K562 (cell line): Measurements from ENCODE around the gene GINS2. TPM values are rescaled to one million over a fixed set of nuclear protein-coding genes. Genes with fewer than 3 reads are reported as not detected.

ENCODE experiments used
- ETV1 ChIP-seq: fragments of 450-650 bp; conservative IDR thresholded peaks from 2 replicates; pipeline ENCODE4 v1.6.1; 2016; ENCODE audit warnings: missing genetic modification characterization, control low read depth, low read depth, missing compliant biosample characterization
- NELFE ChIP-seq: IDR thresholded peaks from 2 replicates; pipeline ENCODE4 v1.6.1; 2011; ENCODE audit warnings: mild to moderate bottlenecking; ENCODE audit not compliant: insufficient read depth, insufficient read length
- SRSF9 ChIP-seq: fragments of 200-400 bp; formaldehyde crosslinking; IDR thresholded peaks from 2 replicates; pipeline ENCODE4 v1.6.1; 2017; ENCODE audit warnings: low read depth, low read length, borderline replicate concordance
- ZBTB40 ChIP-seq, 2 experiments: fragments of 450-650 bp in 1 of 2; sonication (generic) in 1 of 2; formaldehyde crosslinking in 1 of 2; IDR thresholded peaks; 2 replicates each; pipeline versions ENCODE4 v1.7.1 to v1.9.0; 2016 to 2022; ENCODE audit warnings: inconsistent platforms in 1 of 2, mild to moderate bottlenecking in 1 of 2, missing genetic modification reagents in 1 of 2
- ZNF318 ChIP-seq, 2 experiments: fragments of 450-650 bp; IDR thresholded peaks; 2 replicates each; pipeline ENCODE4 v1.6.1; 2016; ENCODE audit warnings: mild to moderate bottlenecking in 2 of 2, borderline replicate concordance in 1 of 2, low read depth in 1 of 2, moderate library complexity in 1 of 2
- ZNF764 ChIP-seq: fragments of 250-450 bp; sonication (Bioruptor Pico); IDR thresholded peaks from 2 replicates; pipeline ENCODE4 v1.4.0; 2020; ENCODE audit warnings: low read depth, mild to moderate bottlenecking, moderate library complexity
- polyA plus RNA-seq, 8 experiments: library from polyadenylated mRNA; depleted of rRNA in 4 of 8; stranded (reverse) in 5 of 8; unstranded in 3 of 8; fragments of >200 nt; fragmentation: Nextera tagmentation in 2 of 8; fragmentation: Illumina TruSeq in 1 of 8; extraction: Ambion mirVana in 2 of 8; extraction: Trizol in 1 of 8; gene quantifications; 2 replicates each; pipeline versions ENCODE4 v1.2.1 to v1.2.3, GENCODE V29; 2011 to 2014; ENCODE audit warnings: inconsistent platforms in 1 of 8, missing spikeins in 1 of 8
- total RNA-seq, 7 experiments: library from RNA; depleted of rRNA in 6 of 7; stranded (reverse); fragments of >200 nt in 6 of 7; fragmentation: Illumina TruSeq in 2 of 7; extraction: Trizol in 2 of 7; gene quantifications; 2 replicates each; pipeline versions ENCODE4 v1.2.1 to v1.2.3, GENCODE V29; 2011 to 2021; ENCODE audit warnings: low replicate concordance in 1 of 7

Gene GINS2
- total and polyA plus RNA-seq, 9 of the 15 experiments (the other 6 are each of a cell fraction or from before 2014, with no cell fraction given): 40.4 to 76.2 (median 44.6) TPM

- TF ChIP-seq ZBTB40 (IDR thresholded peaks at IDR 0.05) (0 out of 2 replicates have a peak, but pooled peaks have one; percentile 32), ZBTB40 (CRISPR knock-in tag; IDR thresholded peaks at IDR 0.05) (no peak), ZNF318 (IDR thresholded peaks at IDR 0.05; ENCODE audit: borderline replicate concordance in 1 of 2, low read depth in 1 of 2) (no peak), ETV1 (0 out of 2 replicates have a peak, but pooled peaks have one; percentile 6), SRSF9 (no peak), NELFE (no peak), ZNF764 (CRISPR knock-in tag) (no peak)
Measured at GRCh38 chr16:85733155-85733838, 44.5 kb upstream of the GINS2 start (continued).
